Fibroblast of the conjunctiva (primary cell): ENCODE results near the gene LRRC4C.

Experiments used
- DNase-seq: peaks from one replicate; pipeline ENCODE4 v3.0.0-alpha.2; 2010; ENCODE audit warnings: low read depth

Gene LRRC4C

DNA sequence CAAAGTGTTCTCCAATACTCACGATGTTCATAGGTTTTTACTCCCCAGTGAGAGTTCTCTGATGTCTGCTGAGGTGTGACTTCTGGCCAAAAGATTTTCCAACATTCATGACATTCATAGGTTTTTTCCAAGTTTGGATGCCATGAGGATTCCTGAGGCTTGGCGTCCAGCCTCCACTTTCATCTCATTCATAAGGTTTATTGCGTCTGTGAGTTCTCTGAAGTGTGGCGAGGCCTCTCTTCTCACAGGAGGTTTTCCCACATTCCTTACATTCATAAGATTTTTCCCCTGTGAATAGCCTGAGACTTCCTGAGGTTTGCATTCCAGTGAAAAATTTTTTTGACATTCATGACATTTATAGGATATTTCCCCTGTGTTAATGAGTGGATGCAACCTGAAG is 1014.1 kb downstream of the LRRC4C start:
- no peak for DNase-seq

GRCh38 chr11:40444151-40444550 is 1015.3 kb downstream of the LRRC4C start:
- DNase-seq = no peak

DNA sequence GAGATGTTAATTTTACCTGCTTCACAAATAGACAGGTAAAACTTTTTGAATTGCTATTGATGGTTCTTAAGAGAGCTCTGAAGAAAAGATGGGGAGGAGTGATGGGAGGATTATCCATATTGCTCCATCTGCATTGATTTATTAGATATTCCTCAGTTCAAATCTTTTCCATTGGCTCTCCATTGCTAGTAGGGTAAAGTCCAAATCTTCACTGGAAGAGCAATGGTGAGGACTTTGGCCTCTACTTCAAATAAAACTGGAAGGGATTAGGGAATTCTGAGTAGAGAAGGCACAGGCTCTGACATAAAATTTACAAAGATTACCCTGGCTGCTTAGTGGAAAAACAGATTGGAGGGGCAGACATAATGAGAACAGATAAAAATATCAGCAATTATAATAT is 1024.1 kb downstream of the LRRC4C start:
- DNase-seq = no peak

DNA sequence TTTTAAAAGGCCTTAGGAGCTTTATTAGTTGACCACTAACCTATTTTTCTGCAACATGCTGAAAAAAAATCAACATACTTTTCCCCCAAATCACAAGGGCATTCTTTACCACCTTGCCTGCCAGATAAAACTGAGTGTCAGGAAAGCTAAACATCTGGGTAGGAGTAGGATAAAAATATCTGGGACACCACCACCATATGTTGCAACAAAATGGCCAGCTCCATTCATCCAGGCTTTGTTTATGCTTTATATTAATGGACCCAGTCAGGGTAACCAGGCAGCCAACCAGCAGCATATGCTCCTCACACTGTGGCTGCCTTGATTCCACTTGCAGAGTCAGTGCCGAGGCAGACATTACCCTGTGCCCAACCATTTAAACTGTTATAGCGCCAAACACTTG is 1024.5 kb downstream of the LRRC4C start:
- DNase-seq = no peak

GRCh38 chr11:40432358-40432757 is 1027.1 kb downstream of the LRRC4C start:
- DNase-seq = no peak

DNA sequence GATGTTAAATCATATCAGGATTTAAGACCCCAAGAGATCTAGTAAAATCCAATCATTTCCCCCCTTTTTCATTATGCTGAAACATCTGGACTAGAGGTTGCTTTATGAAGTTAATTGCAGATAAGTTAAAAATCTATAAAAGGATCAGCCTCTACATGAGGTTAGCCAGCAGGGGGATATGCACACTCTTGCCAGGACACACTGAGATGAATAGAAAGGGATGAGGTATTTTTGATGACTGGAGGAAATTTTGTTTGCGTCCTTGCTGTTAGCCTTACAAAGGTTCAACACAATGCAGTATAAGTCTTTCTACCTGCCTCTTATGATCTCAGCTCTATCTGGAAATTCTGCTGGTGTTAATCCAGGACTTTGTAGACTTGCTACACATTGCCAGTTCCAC is 1034.3 kb downstream of the LRRC4C start:
- no peak for DNase-seq

DNA sequence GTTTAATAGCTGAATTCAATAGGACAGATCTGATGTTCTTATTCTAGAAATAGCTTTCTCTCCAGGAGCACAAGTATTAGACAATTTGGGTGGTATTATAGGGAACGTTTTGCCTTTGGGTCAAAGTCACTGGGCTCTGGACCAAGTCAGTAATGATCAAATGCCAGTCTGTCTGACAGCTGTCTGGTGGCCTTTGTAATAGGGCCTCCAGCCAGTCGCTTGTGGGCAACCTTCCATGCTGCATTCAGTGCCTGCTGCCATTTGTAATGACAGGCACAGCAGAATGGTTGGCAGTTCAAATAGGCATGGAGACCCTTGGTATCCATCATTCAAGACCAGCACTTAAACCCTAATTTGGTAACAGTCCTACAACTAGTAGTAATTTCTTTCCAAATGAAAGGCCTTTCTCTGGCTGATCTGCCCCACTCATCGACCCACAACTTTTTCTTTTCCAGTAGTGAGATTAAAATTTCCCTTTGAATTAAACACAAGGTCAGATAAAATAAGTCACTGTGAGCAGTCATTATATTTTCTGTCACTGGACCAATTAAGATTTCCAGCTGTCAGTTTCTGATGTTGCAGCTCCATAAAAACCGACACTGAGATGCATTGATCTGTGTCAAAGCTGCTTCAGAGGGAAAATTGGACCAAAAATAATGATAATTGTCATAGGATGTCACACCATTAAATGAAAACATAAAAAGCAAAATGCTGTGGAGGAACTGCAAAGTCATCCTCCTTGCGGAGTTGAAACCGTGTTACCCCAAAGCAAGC is 1038.1 kb downstream of the LRRC4C start:
- DNase-seq = no peak

DNA sequence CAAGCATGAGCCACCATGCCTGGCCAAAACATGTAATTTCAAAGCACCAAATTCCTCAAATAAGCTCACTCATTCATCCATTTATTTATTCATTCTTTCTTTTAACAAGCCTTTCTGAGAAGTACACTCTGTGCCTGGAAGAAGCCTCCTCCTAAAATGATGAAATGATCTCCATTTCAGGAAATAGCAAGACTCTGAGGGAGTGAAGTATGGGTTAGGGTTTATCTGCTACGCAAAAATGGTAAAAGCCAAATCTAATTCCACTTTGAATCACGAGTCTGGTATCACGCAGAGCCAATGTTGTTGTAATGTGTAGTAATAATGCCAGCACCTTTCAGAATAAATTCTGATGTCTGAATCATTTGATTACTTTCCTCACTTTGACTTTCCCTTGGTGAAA is 1041.8 kb downstream of the LRRC4C start:
- no peak for DNase-seq

GRCh38 chr11:40407355-40407754 is 1052.1 kb downstream of the LRRC4C start:
- no peak for DNase-seq

- no peak for DNase-seq
These were observed 1053.8 kb downstream of the LRRC4C start for GRCh38 chr11:40405614-40406013.

GRCh38 chr11:40403321-40403720 is 1056.1 kb downstream of the LRRC4C start:
- DNase-seq = no peak

GRCh38 chr11:40401132-40401853 is 1058.2 kb downstream of the LRRC4C start:
- DNase-seq = no peak

- no peak for DNase-seq
These were observed 1062.3 kb downstream of the LRRC4C start for GRCh38 chr11:40397141-40397540.

DNA sequence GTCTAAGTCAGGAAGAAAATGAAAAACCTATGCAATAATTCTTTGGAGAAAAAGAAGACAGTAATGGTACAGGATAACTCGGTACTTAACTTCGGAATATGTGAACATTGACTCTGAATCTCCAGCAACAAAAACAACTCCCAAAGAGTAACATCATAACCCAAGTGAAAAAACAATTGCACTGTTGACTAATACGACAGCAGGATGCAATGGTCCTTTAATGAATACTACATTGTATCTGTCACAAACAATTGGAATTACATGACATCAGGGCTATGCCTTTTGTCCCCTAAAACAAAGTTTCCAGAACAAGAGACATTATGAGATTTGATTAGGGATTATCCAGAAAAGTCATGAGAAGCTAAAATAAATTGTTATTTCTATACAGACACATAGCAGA is 1065.9 kb downstream of the LRRC4C start:
- DNase-seq = no peak

DNA sequence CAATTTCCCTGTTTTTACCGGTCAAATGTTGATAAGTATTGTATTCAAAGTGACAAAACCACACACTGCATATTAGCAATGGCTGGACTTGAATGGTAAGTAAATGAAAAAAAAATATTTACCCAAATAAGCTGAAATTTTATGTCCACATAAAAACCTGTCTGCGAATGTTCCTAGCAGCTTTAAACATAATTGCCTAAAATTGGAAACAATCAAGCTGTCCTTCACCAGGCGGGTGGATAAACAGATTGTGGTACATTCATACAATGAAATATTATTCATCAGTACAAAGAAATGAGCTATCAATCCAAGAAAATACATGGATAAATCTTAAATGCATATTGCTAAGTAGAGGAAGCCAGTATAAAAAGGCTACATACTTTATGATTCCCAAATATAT is 1067.8 kb downstream of the LRRC4C start:
- no peak for DNase-seq

- no peak for DNase-seq
These were observed 1071.2 kb downstream of the LRRC4C start for GRCh38 chr11:40388097-40388818.

DNA sequence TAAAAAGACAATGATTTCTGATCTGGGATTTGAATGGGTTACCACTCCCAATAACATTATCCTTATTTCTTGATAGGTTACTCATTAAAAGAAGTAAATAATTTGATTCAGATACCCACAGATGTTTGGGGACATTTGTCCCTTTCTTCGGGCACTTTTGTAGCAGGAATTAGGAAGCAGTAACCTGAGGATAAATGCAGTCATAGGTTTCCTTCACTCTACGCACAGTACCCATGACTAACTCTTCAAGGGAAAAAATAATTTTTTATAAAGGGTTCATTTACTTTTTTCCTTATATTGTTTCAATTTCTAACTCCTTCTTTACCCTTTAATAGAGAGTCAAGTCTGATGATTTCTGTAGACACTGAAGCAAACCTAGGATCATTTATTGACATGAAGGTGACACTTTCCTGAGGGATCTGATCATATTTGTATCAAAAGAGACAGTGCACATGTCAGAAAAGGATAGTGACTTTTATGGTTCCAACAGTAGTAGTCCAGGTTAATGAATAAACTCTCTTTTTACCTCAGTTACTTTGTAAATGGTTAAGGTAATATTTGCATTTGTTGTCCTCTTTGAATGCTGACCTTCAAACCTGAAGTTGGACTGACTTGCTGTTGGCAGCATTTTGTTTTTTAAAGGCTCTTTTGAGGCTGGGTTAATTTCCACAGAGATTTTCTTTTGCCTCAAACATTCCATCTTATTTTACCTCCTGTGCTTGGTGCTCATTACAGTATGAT is 1072.0 kb downstream of the LRRC4C start:
- DNase-seq = no peak

DNA sequence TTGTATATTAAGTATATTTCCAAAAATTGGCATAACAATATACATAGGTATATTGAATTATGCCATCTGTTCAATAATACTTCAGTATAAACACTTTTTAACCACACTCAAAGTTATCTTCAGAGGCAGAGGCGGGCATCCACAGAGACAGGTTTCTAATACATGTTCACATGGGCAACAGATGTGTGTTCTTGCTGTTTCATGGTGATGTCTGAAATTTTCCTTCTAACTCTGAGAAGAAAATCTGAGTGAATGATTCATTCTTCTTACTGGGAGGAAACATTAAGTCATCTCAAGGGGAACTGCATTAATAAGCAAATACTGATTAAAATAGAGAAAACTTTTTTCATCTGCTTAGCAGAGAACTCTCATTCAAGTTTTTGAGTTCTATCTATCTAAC is 1074.5 kb downstream of the LRRC4C start:
- DNase-seq = peak; percentile 36

DNA sequence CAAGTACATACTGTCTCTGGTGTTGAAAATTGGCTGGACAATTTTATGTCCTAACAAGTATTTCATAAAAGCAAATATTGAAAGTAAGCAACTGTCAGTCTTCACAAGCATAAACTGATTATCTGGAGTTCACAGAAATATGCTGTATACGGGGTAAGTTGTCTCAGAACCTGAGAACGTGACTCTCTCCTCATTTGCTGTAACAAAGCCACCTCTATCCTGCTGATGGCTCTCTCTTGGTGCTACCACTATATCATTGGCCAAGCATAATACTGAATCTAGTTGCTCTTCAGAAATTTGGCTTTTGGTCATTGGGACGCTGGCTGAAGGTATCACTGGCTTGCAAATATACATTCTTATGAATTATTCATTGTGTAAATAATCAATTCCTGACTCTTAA is 1078.0 kb downstream of the LRRC4C start:
- no peak for DNase-seq

- DNase-seq = no peak
These were observed 1078.6 kb downstream of the LRRC4C start for GRCh38 chr11:40380835-40381234.

DNA sequence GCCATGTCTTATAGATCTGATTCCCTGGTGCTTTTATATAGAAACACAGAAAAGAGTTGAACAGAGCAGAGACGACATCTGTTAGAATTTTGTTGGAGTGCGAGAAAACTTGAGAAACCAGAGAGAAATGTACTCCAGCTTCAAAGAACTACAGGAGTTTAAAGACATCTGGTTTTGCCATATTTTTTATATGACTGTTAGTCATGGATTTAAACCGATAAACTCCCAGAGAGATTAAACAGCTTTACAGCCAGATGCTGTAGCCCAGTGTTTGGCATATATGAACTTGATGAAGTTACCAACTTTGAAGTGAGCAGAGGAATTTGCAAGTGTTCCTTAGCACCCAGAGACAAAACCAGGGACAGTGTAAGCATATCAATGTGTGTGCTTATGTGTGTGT is 1083.1 kb downstream of the LRRC4C start:
- DNase-seq = no peak
